ENCODE measurements around the gene MBD3L5. TPM values are rescaled to one million over a fixed set of nuclear protein-coding genes. Genes with fewer than 3 reads are reported as not detected.
"Not testable (repeated sequence)": the region's sequence is repeated elsewhere in the genome, so short reads cannot be mapped to it uniquely, and the experiment has no call there.

The MBD3L5 gene
- total RNA-seq, 1 experiment from 2014 or later, result not detected

- H3K27ac Mint-ChIP-seq; H4K5ac ChIP-seq (ENCODE audit: insufficient read length, low read depth, low read length); H3K4ac ChIP-seq (ENCODE audit: low read depth, low read length); H3K27me3 ChIP-seq (ENCODE audit: insufficient read depth, low read length); H3K36me3 Mint-ChIP-seq (ENCODE audit: insufficient read depth in 1 of 3, low read depth in 3 of 3); H2BK15ac ChIP-seq (ENCODE audit: low read depth, low read length); H2AK5ac ChIP-seq (ENCODE audit: insufficient read length, low read length); H3K4me1 Mint-ChIP-seq; DNase-seq; H3K4me2 ChIP-seq (ENCODE audit: insufficient read depth, insufficient read length, low read length); H4K8ac ChIP-seq (replicated peaks; ENCODE audit: insufficient read length, low read depth, low read length); H3K79me1 ChIP-seq (ENCODE audit: insufficient read depth, low read depth, low read length, poor library complexity, severe bottlenecking); H4K20me1 ChIP-seq (ENCODE audit: control insufficient read depth, insufficient read depth, insufficient read length); H3K23me2 ChIP-seq (ENCODE audit: insufficient read length, low read depth, low read length, poor library complexity, severe bottlenecking); H3K27me3 Mint-ChIP-seq (ENCODE audit: low read depth); H3K79me2 ChIP-seq (ENCODE audit: insufficient read depth, low read length); H2BK5ac ChIP-seq (ENCODE audit: insufficient read length, low read length); H3K9ac ChIP-seq (ENCODE audit: extremely low read depth, insufficient read length, low read length); H3K4me1 ChIP-seq (ENCODE audit: insufficient read depth, low read length); H3K9me3 Mint-ChIP-seq; H4K91ac ChIP-seq (ENCODE audit: insufficient read length, low read depth, low read length); H3T11ph ChIP-seq (ENCODE audit: low read length); H2AFZ ChIP-seq (ENCODE audit: low read length); H3K14ac ChIP-seq (ENCODE audit: insufficient read depth, low read length); H2BK12ac ChIP-seq (ENCODE audit: insufficient read length, low read depth, low read length); H2BK120ac ChIP-seq (ENCODE audit: low read depth, low read length, poor library complexity, severe bottlenecking); H3K27ac ChIP-seq (ENCODE audit: insufficient read length, low read depth, low read length); H3K4me3 Mint-ChIP-seq; H2BK20ac ChIP-seq (ENCODE audit: low read depth, low read length, poor library complexity, severe bottlenecking); H3K9me3 ChIP-seq (ENCODE audit: control insufficient read depth, low read depth, low read length); H3K18ac ChIP-seq (ENCODE audit: insufficient read length, low read depth, low read length); H3K56ac ChIP-seq (ENCODE audit: insufficient read length, low read depth, low read length); H3K23ac ChIP-seq (ENCODE audit: insufficient read length, low read depth, low read length): not testable (repeated sequence)
- no CpG with 5 or more reads among the region's 1 CpG for WGBS (ENCODE audit: extremely low coverage, insufficient read length, low lambda C conversion rate)
These were observed 1.6 kb upstream of the MBD3L5 start for GRCh38 chr19:7028790-7029189.

GRCh38 chr19:7040079-7040478 is 9.7 kb downstream of the MBD3L5 start, which contains the start of gene MBD3L4:
Gene MBD3L4 (minus strand): TSS chr19:7040179. CDS start chr19:7040144, 35 bp downstream.
- not testable (repeated sequence) for H3K14ac ChIP-seq (ENCODE audit: insufficient read depth, low read length); H3K4me2 ChIP-seq (ENCODE audit: insufficient read depth, insufficient read length, low read length); H2BK20ac ChIP-seq (ENCODE audit: low read depth, low read length, poor library complexity, severe bottlenecking); H3K4ac ChIP-seq (ENCODE audit: low read depth, low read length); H3K36me3 Mint-ChIP-seq (ENCODE audit: insufficient read depth in 1 of 3, low read depth in 3 of 3); H3T11ph ChIP-seq (ENCODE audit: low read length); H2AK5ac ChIP-seq (ENCODE audit: insufficient read length, low read length); DNase-seq; H3K23ac ChIP-seq (ENCODE audit: insufficient read length, low read depth, low read length); H3K9me3 ChIP-seq (ENCODE audit: control insufficient read depth, low read depth, low read length); H2BK12ac ChIP-seq (ENCODE audit: insufficient read length, low read depth, low read length); H3K27me3 Mint-ChIP-seq (ENCODE audit: low read depth); H4K20me1 ChIP-seq (ENCODE audit: control insufficient read depth, insufficient read depth, insufficient read length); H2AFZ ChIP-seq (ENCODE audit: low read length); H3K4me3 Mint-ChIP-seq; H3K9ac ChIP-seq (ENCODE audit: extremely low read depth, insufficient read length, low read length); H3K27ac ChIP-seq (ENCODE audit: insufficient read length, low read depth, low read length); H4K5ac ChIP-seq (ENCODE audit: insufficient read length, low read depth, low read length); H3K27ac Mint-ChIP-seq; H3K56ac ChIP-seq (ENCODE audit: insufficient read length, low read depth, low read length); H4K8ac ChIP-seq (replicated peaks; ENCODE audit: insufficient read length, low read depth, low read length); H3K4me1 Mint-ChIP-seq; H3K23me2 ChIP-seq (ENCODE audit: insufficient read length, low read depth, low read length, poor library complexity, severe bottlenecking); H3K18ac ChIP-seq (ENCODE audit: insufficient read length, low read depth, low read length); H3K9me3 Mint-ChIP-seq; H4K91ac ChIP-seq (ENCODE audit: insufficient read length, low read depth, low read length); H3K79me2 ChIP-seq (ENCODE audit: insufficient read depth, low read length); H3K79me1 ChIP-seq (ENCODE audit: insufficient read depth, low read depth, low read length, poor library complexity, severe bottlenecking); H3K4me1 ChIP-seq (ENCODE audit: insufficient read depth, low read length); H2BK15ac ChIP-seq (ENCODE audit: low read depth, low read length); H3K27me3 ChIP-seq (ENCODE audit: insufficient read depth, low read length); H2BK5ac ChIP-seq (ENCODE audit: insufficient read length, low read length); H2BK120ac ChIP-seq (ENCODE audit: low read depth, low read length, poor library complexity, severe bottlenecking)
- WGBS (ENCODE audit: extremely low coverage, insufficient read length, low lambda C conversion rate), result no CpG with 5 or more reads among the region's 9 CpGs

Data from H9 (cell line).